GM21447 (cell line): ENCODE data around the gene ICAM1.
"Not testable (repeated sequence)": the region's sequence is repeated elsewhere in the genome, so short reads cannot be mapped to it uniquely, and the experiment has no call there.

Source experiments
- ATAC-seq: cut with Tn5 transposase; IDR thresholded peaks from one replicate; pipeline ENCODE4 v1.9.1; 2021; ENCODE audit not compliant: unreplicated experiment

The ICAM1 gene

GRCh38 chr19:10241826-10242449 is 29.0 kb upstream of the ICAM1 start:
- ATAC-seq, result not testable (repeated sequence)

DNA sequence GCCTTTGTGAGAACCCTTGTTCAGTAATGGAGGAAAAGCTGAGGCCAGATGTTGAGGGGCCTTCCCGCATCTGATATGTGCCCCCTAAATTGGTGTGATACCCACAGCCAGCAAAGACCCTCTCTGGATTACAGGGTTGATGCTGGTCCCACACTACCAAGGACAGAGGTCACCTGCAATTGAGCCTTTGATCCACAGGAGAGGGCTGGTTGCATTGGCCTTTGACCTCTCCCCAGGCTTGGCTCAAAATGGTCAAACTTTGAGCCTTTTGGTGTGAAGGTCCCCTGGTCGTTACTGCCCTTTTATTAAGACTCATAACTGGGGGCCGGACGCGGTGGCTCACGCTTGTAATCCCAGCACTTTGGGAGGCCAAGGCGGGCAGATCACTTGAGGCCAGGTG is 27.3 kb upstream of the ICAM1 start:
- ATAC-seq, result no peak

DNA sequence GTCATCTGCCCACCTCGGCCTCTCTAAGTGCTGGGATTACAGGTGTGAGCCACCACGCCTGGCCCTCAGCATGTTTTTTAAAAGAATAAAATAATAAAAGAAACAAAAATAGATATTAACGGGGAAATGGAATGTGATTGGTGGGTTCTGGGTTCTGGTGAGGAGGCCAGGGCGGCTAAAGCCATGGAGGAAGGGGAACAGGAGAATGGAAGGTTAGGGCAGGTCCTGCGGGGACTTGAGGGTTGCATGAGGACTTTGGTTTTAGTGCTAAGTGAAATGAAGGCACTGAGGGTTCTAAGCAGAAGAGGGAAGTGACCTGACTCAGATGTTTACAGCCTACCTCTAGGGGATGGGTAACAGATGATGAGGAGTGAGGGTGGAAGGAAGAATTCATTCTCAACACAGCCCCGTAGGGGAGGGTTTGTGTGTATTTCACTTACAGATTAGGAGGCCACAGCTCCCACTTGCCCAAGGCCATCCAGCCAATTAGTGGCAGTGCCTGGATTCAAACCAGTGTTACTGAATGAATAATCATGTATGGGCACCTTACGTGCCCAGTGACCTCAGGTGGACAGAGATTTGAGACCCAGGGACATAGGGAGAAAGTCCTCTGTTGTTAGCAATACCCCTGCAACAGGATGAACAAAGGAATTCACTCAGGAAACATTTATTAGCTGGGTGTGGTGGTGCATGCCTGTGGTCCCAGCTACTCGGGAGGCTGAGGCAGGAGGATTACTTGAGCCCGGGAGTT is 25.6 kb upstream of the ICAM1 start:
- ATAC-seq, result no peak

DNA sequence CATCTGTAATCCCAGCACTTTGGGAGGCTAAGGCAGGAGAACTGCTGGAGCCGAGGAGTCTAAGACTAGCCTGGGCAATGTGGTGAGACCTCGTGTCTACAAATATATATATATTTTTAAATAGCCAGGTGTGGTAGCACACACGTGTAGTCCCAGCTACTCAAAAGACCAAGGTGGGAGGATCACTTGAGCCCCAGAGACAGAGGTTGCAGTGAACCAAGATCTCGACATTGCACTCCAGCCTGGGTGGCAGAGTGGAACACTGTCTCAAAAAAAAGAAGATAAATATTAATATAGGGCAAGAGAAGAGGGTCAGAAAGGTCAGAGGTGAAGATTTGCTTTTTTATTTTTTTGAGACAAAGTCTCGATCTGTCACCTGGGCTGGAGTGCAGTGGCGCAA is 24.4 kb upstream of the ICAM1 start:
- ATAC-seq, result no peak

- ATAC-seq, result peak; percentile 87
Measured at GRCh38 chr19:10251792-10252694, 18.9 kb upstream of the ICAM1 start, which contains the start of gene MRPL4. MRPL4 (plus strand) TSS chr19:10252214; CDS start chr19:10252254, 40 bp downstream.

DNA sequence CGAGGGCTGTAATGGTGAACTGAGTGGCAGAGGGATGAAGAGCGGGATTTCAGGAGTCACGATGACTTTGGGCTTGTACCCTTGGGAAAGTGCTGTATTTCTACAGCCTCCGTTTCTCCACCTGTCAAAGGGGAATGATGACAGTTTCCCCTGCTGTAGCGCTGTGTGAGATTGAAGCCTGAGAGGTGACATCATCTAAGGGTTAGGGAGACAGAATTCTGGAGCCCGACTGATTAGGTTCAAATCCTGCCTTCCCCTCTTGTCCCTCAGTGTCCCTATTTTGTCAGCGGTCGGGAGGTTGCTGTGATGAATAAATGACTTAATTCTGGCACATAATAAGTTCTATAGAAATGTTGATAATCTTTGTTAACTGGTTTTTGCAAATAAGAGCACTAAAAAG is 18.2 kb upstream of the ICAM1 start:
- ATAC-seq, result no peak

- ATAC-seq, result no peak
Measured at GRCh38 chr19:10254244-10254643, 16.7 kb upstream of the ICAM1 start.

DNA sequence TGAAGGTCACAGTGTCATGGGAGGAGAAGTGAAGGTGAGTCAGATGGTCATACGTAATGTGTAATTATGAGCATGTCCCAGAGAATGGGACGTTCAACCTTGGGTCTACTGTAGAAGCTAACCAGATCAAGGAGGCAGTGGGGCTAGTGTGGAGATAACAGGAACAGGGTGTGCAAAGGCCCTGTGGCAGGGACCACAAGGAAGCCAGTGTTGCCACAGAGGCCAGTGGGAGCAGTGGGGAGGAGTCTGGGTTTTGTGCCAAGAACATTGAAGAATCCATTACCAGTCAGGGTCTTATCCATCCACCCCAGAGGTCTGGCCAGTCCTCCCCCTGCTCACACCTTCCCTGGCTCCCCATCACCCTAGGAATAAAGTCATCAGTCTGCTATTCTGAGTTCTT is 15.6 kb upstream of the ICAM1 start:
- no peak for ATAC-seq

- no peak for ATAC-seq
Measured at GRCh38 chr19:10256551-10256950, 14.4 kb upstream of the ICAM1 start.

GRCh38 chr19:10256970-10257615 is 13.8 kb upstream of the ICAM1 start:
- no peak for ATAC-seq

DNA sequence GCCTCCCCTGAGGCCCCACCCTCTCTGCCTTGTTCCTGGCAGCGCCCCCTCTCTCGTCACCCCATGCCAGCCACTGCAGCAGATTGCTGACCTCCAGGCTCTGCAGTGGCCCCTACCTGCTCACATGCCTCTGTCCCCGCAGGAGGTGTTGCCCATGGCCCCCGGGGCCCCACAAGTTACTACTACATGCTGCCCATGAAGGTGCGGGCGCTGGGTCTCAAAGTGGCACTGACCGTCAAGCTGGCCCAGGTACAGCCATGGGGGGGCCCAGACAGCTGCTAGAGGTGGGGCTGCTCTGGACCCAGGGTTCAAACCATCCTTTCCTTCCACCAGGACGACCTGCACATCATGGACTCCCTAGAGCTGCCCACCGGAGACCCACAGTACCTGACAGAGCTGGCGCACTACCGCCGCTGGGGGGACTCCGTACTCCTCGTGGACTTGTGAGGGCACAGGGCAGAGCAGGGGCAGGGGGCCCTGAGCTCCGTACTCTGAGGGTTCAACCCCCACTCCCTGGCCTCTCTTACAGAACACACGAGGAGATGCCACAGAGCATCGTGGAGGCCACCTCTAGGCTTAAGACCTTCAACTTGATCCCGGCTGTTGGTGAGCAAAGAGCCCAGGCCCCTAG is 12.7 kb upstream of the ICAM1 start:
- no peak for ATAC-seq

DNA sequence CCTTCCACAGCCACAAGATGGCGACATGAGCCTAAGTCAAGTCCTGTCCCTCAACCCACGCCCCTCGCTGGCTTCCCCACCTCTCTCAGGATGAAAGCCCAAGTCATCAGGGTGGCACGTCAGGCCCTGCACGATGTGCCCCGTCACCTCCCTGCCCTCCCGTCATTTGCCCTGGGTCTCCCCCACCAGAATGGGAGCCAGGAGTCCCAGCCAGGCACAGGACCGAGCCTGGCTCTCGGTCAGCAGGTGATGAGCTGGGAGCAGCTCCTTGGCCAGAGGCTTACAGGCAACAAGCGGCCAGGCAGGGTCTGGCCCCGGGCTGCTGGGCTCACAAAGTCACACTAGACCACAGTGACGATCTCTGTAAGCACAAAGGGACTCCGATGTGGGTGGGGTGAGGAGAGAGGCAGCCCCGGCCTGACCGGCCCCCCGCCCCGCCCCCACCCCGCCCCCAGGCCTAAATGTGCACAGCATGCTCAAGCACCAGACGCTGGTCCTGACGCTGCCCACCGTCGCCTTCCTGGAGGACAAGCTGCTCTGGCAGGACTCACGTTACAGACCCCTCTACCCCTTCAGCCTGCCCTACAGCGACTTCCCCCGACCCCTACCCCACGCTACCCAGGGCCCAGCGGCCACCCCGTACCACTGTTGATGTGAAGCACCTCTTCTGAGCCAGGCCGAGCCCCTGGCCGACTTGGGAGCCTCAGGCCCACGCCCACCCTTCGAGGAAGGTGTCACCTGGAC is 11.6 kb upstream of the ICAM1 start:
- ATAC-seq, result no peak

GRCh38 chr19:10260141-10260584 is 10.8 kb upstream of the ICAM1 start:
- no peak for ATAC-seq

- no peak for ATAC-seq
Measured at GRCh38 chr19:10262771-10263170, 8.1 kb upstream of the ICAM1 start.

- no peak for ATAC-seq
Measured at GRCh38 chr19:10266706-10267105, 4.2 kb upstream of the ICAM1 start.

- no peak for ATAC-seq
Measured at GRCh38 chr19:10268071-10268470, 2.8 kb upstream of the ICAM1 start.

DNA sequence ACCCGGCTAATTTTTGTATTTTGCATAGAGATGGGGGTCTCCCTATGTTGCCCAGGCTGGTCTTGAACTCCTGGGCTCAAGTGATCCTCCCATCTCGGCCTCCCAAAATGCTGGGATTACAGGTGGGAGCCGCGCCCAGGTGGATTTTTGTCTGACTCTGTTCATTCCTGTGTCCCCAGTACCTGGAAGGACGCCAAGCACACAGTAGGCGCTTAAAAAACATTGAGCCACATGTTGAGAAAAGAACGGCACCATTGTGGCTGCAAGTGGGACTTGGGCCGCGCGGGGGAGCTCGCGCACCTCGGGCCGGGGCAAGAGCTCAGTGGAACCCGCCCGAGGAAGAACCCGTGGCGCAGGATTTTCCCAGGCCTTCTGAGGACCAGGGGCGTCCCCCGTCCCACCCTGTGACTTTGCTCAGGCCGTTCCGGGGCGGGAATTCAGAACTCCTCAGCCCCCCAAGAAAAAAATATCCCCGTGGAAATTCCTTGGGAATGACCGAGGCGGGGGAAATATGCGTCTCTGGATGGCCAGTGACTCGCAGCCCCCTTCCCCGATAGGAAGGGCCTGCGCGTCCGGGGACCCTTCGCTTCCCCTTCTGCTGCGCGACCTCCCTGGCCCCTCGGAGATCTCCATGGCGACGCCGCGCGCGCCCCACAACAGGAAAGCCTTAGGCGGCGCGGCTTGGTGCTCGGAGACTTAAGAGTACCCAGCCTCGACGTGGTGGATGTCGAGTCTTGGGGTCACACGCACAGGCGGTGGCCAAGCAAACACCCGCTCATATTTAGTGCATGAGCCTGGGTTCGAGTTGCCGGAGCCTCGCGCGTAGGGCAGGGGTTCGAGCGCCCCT is 1.4 kb upstream of the ICAM1 start:
- peak; percentile 32 for ATAC-seq

DNA sequence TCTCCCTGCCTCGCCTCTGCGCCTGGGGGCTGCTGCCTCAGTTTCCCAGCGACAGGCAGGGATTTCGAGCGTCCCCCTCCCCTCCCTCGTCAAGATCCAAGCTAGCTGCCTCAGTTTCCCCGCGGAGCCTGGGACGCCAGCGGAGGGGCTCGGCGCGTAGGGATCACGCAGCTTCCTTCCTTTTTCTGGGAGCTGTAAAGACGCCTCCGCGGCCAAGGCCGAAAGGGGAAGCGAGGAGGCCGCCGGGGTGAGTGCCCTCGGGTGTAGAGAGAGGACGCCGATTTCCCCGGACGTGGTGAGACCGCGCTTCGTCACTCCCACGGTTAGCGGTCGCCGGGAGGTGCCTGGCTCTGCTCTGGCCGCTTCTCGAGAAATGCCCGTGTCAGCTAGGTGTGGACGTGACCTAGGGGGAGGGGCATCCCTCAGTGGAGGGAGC is 722 bp upstream of the ICAM1 start:
- peak; percentile 39 for ATAC-seq

DNA sequence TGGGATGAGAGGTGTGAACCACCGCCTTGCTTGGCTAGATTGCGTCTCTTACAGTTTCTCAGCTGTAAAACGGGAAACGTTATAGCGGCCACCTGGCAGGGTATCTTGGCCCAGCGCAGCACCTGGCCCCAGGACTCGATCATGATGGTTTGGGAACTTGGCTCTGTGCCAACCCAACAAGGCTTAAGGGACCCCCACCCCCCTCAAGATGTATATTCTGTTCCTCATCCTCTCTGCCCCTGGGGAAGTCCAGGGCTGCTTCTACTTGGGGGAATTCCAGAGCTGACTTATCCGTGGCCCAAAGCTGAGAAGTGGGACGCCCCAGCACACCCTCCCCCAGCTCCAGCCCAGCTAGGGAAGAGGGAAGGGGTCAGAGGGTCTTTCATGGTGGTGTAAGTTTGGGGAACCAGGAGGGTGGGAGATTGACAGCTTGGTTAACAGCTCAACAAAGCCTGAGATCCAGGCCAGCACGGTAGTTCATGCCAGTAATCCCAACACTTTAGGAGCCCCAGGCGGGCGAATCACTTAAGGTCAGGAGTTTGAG is 695 bp downstream of the ICAM1 start:
- peak; percentile 25 for ATAC-seq
